ENCODE data around the gene SLC5A2. TPM values are rescaled to one million over a fixed set of nuclear protein-coding genes. Genes with fewer than 3 reads are reported as not detected.
"Not testable (repeated sequence)": the region's sequence is repeated elsewhere in the genome, so short reads cannot be mapped to it uniquely, and the experiment has no call there.

The SLC5A2 gene
- total RNA-seq (2014; rRNA removed; shearing (Covaris generic); ENCODE audit: low replicate concordance): not detected in 2 replicates

DNA sequence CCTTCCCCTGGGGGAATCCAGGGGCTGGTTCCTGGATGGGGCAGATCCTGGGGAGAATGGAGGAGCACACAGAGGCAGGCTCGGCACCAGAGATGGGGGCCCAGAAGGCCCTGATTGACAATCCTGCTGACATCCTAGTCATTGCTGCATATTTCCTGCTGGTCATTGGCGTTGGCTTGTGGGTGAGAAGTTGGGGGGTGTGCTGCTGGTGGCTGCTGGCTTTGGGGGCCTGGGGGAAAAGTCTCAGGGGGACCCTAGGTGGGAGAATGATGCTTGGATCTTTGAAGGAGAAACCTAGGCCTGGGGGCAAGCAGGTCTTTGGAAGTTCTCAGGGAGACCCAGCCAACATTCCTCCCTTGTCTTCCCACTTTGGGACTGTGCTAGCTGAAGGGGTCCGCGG, at the start of gene SLC5A2:
Gene SLC5A2 (plus strand): TSS at position 43 of the 400 bp plus-strand sequence. CDS start 14 bp downstream, at position 57.
- in situ Hi-C loops (cut with HindIII; ENCODE audit: low pct_unique_long_range_greater_than_20kb, low sequenced_read_pairs): no loop called here
- no peak for DNase-seq (ENCODE audit: low read depth)

- in situ Hi-C loops (cut with HindIII; ENCODE audit: low pct_unique_long_range_greater_than_20kb, low sequenced_read_pairs): no loop called here
Measured at GRCh38 chr16:31435341-31436220, 47.3 kb upstream of the SLC5A2 start.

DNA sequence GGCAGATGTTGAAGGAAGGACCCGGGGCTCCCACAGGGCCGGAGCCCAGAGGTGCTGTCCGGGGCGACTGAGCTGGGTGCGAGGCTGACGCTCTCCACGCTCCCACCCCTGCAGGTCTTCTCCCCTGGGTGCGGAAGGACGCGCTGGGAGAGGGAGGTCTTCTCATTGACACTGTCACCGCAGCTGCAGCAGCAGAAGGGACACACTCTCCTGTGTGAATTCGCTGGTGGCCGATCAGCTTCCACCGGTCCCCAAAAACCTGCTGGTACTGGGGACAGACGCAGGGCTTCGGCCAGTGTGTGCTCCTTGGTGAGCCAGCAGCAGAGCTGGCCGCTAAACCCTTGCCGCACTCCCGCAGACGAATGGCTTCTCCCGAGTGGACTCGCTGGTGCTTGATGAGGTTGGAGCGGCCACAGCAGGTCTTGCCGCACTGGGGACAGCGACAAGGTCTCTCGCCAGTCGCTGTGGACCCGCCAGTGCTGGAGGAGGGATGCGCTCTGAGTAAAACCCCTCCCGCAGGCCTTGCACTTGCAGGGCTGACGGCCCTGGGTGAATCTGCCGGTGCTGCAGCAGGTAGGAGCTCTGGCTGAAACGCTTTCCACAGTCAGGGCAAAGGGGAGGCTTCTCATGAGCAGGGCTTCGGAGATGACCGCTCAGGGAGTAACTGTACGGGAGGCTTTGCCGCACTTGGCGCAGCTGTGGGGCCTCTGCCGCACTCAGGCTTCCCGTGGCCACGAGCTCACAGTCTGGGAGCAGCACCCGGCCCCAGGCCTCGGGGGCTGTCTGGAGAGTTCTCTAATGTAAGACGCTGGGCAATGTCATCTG, 46.5 kb upstream of the SLC5A2 start:
- DNase-seq (ENCODE audit: low read depth): no peak
- in situ Hi-C loops (cut with HindIII; ENCODE audit: low pct_unique_long_range_greater_than_20kb, low sequenced_read_pairs): no loop called here

More at GRCh38 chr16:31435341-31436220, 47.3 kb upstream of the SLC5A2 start:
- no peak for DNase-seq (ENCODE audit: low read depth)

DNA sequence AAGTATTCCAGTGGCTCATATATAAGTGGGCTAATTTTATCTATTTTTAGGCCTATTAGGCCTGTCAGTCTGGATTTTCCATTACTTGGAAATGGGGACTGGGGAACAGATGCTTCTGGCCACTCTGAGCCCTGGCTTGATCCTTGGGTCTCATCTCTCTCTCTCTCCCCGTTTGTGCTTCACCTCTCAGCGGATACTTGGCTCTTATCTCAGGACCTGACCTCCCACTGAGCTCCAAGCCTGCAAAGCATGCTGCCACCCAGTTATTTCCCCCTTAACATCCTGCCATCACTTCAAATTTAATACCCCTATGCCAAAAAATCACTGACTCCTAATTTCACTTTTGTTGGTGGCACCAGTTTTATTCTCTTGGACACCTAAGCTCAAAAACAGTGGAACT, 44.5 kb upstream of the SLC5A2 start:
- no peak for DNase-seq (ENCODE audit: low read depth)
- in situ Hi-C loops (cut with HindIII; ENCODE audit: low pct_unique_long_range_greater_than_20kb, low sequenced_read_pairs): no loop called here

GRCh38 chr16:31439023-31439422, 43.9 kb upstream of the SLC5A2 start:
- DNase-seq (ENCODE audit: low read depth); in situ Hi-C loops (cut with HindIII; ENCODE audit: low pct_unique_long_range_greater_than_20kb, low sequenced_read_pairs): not testable (repeated sequence)

GRCh38 chr16:31439519-31439918, 43.4 kb upstream of the SLC5A2 start:
- no peak for DNase-seq (ENCODE audit: low read depth)
- in situ Hi-C loops (cut with HindIII; ENCODE audit: low pct_unique_long_range_greater_than_20kb, low sequenced_read_pairs): no loop called here

GRCh38 chr16:31440516-31441184, 42.3 kb upstream of the SLC5A2 start:
- DNase-seq (ENCODE audit: low read depth): no peak
- in situ Hi-C loops (cut with HindIII; ENCODE audit: low pct_unique_long_range_greater_than_20kb, low sequenced_read_pairs): no loop called here

DNA sequence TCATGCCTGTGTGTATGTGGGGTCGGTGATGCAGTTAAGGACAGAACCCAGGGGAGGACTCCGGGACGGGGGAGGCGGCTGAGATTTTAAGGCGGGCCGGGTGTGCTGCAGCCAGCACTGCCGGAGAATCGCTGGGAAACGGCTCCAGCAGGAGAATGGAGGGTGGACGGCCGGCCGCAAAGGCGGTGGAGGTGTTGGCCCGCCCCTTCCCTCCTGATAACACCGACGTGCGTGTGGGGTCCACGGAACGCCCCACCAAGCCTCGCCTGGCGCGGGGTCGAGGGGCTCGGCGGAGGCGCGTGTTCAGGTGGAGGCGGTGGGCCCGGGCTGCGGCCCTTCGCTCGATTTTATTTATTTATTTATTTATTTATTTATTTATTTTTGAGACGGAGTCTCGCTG, 41.0 kb upstream of the SLC5A2 start:
- in situ Hi-C loops (cut with HindIII; ENCODE audit: low pct_unique_long_range_greater_than_20kb, low sequenced_read_pairs): no loop called here
- DNase-seq (ENCODE audit: low read depth): no peak

DNA sequence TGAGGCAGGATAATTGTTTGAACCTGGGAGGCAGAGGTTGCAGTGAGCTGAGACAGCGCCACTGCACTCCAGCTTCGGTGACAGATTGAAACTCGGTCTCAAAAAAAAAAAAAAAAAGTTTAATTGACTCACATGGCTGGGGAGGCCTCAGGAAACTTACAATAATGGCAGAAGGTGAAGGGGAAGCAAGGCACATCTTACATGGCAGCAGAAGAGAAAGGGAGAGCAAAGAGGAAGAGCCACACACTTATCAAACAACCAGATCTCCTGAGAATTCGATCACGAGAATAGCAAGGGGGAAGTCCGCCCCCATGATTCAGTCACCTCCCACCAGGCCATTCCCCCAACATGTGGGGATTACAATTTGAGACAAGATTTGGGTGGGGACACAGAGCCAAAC, 37.0 kb upstream of the SLC5A2 start:
- in situ Hi-C loops (cut with HindIII; ENCODE audit: low pct_unique_long_range_greater_than_20kb, low sequenced_read_pairs); DNase-seq (ENCODE audit: low read depth): not testable (repeated sequence)

DNA sequence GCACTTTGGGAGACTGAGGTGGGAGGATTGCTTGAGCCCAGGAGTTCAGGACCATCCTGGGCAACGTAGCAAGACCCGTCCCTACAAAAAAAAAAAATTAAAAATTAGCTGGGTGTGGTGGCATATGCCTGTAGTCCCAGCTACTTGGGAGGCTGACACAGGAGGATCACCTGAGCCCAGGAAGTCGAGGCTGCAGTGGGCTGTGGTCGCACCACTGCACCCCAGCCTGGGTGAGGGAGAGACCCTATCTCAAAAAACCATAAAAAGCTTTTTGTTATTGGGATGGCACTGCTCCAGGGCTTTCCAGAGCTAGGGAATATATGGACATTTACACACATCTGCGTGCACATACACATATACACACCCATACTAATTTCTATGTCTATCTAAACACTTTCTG, 31.7 kb upstream of the SLC5A2 start:
- no peak for DNase-seq (ENCODE audit: low read depth)
- in situ Hi-C loops (cut with HindIII; ENCODE audit: low pct_unique_long_range_greater_than_20kb, low sequenced_read_pairs): no loop called here

DNA sequence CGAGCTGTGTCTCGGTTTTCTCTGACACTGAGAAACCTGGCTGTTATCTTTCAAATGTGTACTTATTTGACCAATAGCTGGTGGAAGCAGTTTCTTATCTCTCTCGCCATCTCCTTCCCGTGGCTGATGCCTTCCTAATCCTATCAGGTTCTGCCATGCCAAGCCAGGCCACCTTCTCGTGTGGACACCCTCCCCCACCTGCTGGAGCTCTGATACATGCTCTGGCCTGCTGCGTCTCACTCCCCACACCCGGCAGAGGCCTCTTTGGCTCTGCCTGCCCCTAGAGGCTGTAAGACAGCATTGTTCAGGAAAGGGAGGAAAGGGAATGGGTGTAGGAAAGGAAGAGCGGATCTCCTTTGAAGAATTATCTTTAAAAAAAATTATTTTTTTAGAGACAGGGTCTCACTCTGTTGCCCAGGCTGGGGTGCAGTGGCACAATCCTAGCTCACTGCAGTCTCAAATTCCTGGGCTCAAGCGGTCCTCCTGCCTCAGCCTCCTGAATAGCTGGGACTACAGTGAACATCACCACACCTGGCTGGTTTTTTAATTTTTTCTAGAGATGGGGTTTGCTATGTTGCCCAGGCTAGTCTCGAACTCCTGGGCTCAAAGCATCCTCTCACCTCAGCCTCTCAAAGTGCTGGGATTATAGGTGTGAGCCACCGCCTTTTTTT, 31.1 kb upstream of the SLC5A2 start:
- DNase-seq (ENCODE audit: low read depth): peak; percentile 80
- in situ Hi-C loops (cut with HindIII; ENCODE audit: low pct_unique_long_range_greater_than_20kb, low sequenced_read_pairs): no loop called here

GRCh38 chr16:31452631-31453106, 30.3 kb upstream of the SLC5A2 start:
- DNase-seq (ENCODE audit: low read depth): peak; percentile 91
- in situ Hi-C loops (cut with HindIII; ENCODE audit: low pct_unique_long_range_greater_than_20kb, low sequenced_read_pairs): no loop called here

GRCh38 chr16:31453255-31454204, 29.4 kb upstream of the SLC5A2 start:
- DNase-seq (ENCODE audit: low read depth): peak; percentile 88
- in situ Hi-C loops (cut with HindIII; ENCODE audit: low pct_unique_long_range_greater_than_20kb, low sequenced_read_pairs): no loop called here

DNA sequence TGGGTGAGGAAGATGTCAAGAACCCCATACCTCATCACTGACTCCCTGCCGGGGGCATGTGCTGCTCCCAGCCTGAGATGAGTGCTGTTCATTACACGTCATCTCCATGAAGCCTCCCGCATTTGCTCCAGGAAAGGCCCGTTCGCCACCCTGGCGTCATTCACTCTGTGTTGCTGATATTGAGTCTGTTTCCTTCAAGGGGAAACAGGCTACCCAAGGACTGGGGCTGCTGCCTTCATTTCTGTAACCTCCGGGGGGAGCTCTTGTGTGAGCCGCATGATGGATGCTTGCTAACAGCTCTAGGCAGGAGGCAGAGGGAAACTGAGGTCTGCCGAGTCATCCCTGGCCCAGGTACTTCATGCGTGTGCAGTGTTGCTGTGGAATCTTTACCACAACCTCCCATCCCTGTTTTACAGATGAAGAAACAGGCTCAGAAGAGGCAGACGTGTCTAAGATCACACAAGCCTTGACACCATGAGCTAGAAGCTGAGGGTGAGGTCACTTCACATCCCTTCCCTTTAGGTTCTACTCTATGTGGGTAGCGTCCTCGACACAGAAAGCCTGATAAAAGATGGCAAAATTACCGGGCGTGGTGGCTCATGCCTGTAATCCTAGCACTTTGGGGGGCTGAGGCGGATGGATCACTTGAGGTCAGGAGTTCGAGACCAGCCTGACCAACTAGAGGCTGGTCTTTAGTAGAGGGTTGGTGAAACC, 27.2 kb upstream of the SLC5A2 start:
- DNase-seq (ENCODE audit: low read depth): peak; percentile 31
- in situ Hi-C loops (cut with HindIII; ENCODE audit: low pct_unique_long_range_greater_than_20kb, low sequenced_read_pairs): no loop called here

- in situ Hi-C loops (cut with HindIII; ENCODE audit: low pct_unique_long_range_greater_than_20kb, low sequenced_read_pairs): no loop called here
- DNase-seq (ENCODE audit: low read depth): no peak
Measured at GRCh38 chr16:31456988-31457360, 25.9 kb upstream of the SLC5A2 start.

- peak; percentile 68 for DNase-seq (ENCODE audit: low read depth)
- in situ Hi-C loops (cut with HindIII; ENCODE audit: low pct_unique_long_range_greater_than_20kb, low sequenced_read_pairs): no loop called here
Measured at GRCh38 chr16:31458073-31458843, 24.7 kb upstream of the SLC5A2 start.

All from Caki2 (cell line).